Stomach (tissue), 9 donors: ENCODE results near the gene COL25A1. TPM values are rescaled to one million over a fixed set of nuclear protein-coding genes. Genes with fewer than 3 reads are reported as not detected.

Source experiments
- DNase-seq, 2 donors: peaks; one replicate each; pipeline versions ENCODE4 v3.0.0 to v3.0.0-alpha.2; 2013 to 2019
- H3K27ac ChIP-seq, 5 donors: fragments of 200-600 bp in 4 of 5; sonication (generic) in 4 of 5; one replicate each; pipeline ENCODE4 v1.5.1; 2013 to 2019; ENCODE audit warnings: mild to moderate bottlenecking in 1 of 5, moderate library complexity in 1 of 5
- H3K27me3 ChIP-seq, 3 donors: fragments of 200-600 bp; sonication (generic); one replicate each; pipeline ENCODE4 v1.5.1; 2017 to 2019; ENCODE audit warnings: mixed run types in 1 of 3
- H3K36me3 ChIP-seq, 4 donors: fragments of 200-600 bp; sonication (generic); 1 replicate in 3 of 4; 2 replicates in 1 of 4; pipeline ENCODE4 v1.5.1; 2016 to 2019
- H3K4me1 ChIP-seq, 4 donors: fragments of 200-600 bp; sonication (generic); one replicate each; pipeline ENCODE4 v1.5.1; 2016 to 2019
- H3K4me3 ChIP-seq, 4 donors: fragments of 200-600 bp; sonication (generic) in 3 of 4; one replicate each; pipeline ENCODE4 v1.5.1; 2016 to 2019; ENCODE audit warnings: mild to moderate bottlenecking in 1 of 4
- H3K9me3 ChIP-seq, 4 donors: fragments of 200-600 bp; sonication (generic); one replicate each; pipeline ENCODE4 v1.5.1; 2016 to 2019
- CTCF ChIP-seq, 7 experiments: fragments of 450-650 bp in 4 of 7; fragments of 200-600 bp in 3 of 7; sonication (generic) in 3 of 7; IDR thresholded peaks; one replicate each; pipeline ENCODE4 v1.5.1; 2016 to 2019; ENCODE audit warnings: antibody characterized with exemption in 7 of 7, control low read depth in 2 of 7, mild to moderate bottlenecking in 1 of 7
- EP300 ChIP-seq: sonication (generic); formaldehyde crosslinking; IDR thresholded peaks from one replicate; pipeline ENCODE4 v1.6.1; 2017; ENCODE audit warnings: antibody characterized with exemption
- POLR2A ChIP-seq, 4 donors: fragments of 450-650 bp; IDR thresholded peaks; one replicate each; pipeline ENCODE4 v1.6.1; 2016; ENCODE audit warnings: antibody characterized with exemption in 4 of 4, control low read depth in 2 of 4, mild to moderate bottlenecking in 1 of 4, moderate library complexity in 1 of 4
- POLR2AphosphoS5 ChIP-seq, 3 donors: sonication (generic); formaldehyde crosslinking; IDR thresholded peaks; one replicate each; pipeline ENCODE4 v1.6.1; 2016; ENCODE audit warnings: antibody characterized with exemption in 3 of 3
- WGBS, 5 donors: extraction: QIAGEN DNeasy Blood & Tissue Kit in 3 of 5; methylation state at CpG; one replicate each; pipeline versions ENCODE4 v1.1.5 to v1.1.7; 2013 to 2018; 5-methylcytosine and 5-hydroxymethylcytosine counted together
- intact Hi-C: fragments of 100-400 bp; cut with DNase I; formaldehyde crosslinking; loops from one replicate; pipeline ENCODE4 v1.15.1; 2023; ENCODE audit warnings: low total_unique reads
- polyA plus RNA-seq, 3 donors: library from polyadenylated mRNA; stranded (reverse); fragments of 200-250 nt; gene quantifications; one replicate each; pipeline ENCODE4 v1.2.3, GENCODE V29; 2013
- total RNA-seq, 5 donors: library from RNA; depleted of rRNA; stranded (reverse); fragments of >200 nt; gene quantifications; one replicate each; pipeline versions ENCODE4 v1.1.0 to v1.2.3, GENCODE V29; 2014 to 2016
- donor health status: healthy with polysubstance abuse.
- donor health status: Bipolar disorder and iron deficiency.
- donor health status: healthy.

The COL25A1 gene
- total and polyA plus RNA-seq, 8 donors, result 0.10 to 4.1 (median 1.5) TPM; not detected in 5

GRCh38 chr4:108906866-108907367 lies 395.5 kb downstream of the COL25A1 start:
- intact Hi-C loops, result no loop called here
- Histone ChIP-seq H3K9me3 (no peaks in the 10 kb centered on the region), H3K4me3 (no peak overlapping the region), H3K36me3 (no peaks in the 10 kb centered on the region), H3K4me1 (no peaks in the 10 kb centered on the region), H3K27me3 (peaks cover 0 to 8% (median 0%) of the 10 kb centered on the region in 3 donors), H3K27ac (no peak overlapping the region)
- TF ChIP-seq EP300 (no peak), POLR2AphosphoS5 (IDR thresholded peaks at IDR 0.05) (no peak), CTCF (IDR thresholded peaks at IDR 0.05) (no peak), POLR2A (IDR thresholded peaks at IDR 0.05) (no peak)
- 73 to 84% (median 76%) methylated on average over 8 of the region's 8 CpGs for WGBS, 5 donors
- DNase-seq, result no peak

GRCh38 chr4:108906006-108906405 lies 396.5 kb downstream of the COL25A1 start:
- Histone ChIP-seq H3K4me3 (no peak overlapping the region), H3K4me1 (no peaks in the 10 kb centered on the region), H3K27ac (no peak overlapping the region), H3K9me3 (no peaks in the 10 kb centered on the region), H3K27me3 (peaks cover 0 to 8% (median 0%) of the 10 kb centered on the region in 3 donors), H3K36me3 (no peaks in the 10 kb centered on the region)
- no peak for DNase-seq
- TF ChIP-seq EP300 (no peak), CTCF (IDR thresholded peaks at IDR 0.05) (no peak), POLR2A (IDR thresholded peaks at IDR 0.05) (no peak), POLR2AphosphoS5 (IDR thresholded peaks at IDR 0.05) (no peak)
- intact Hi-C loops, result no loop called here
- WGBS, 5 donors, result 75 to 83% (median 79%) methylated on average over 6 of the region's 6 CpGs

GRCh38 chr4:108903464-108904221 lies 398.8 kb downstream of the COL25A1 start:
- H3K36me3 ChIP-seq, result no peaks in the 10 kb centered on the region
- no peak overlapping the region for H3K27ac ChIP-seq
- H3K4me1 ChIP-seq, result no peaks in the 10 kb centered on the region
- intact Hi-C loops, result no loop called here
- no peak for DNase-seq
- H3K27me3 ChIP-seq, result peaks cover 0 to 8% (median 0%) of the 10 kb centered on the region in 3 donors
- no peak overlapping the region for H3K4me3 ChIP-seq
- H3K9me3 ChIP-seq, result no peaks in the 10 kb centered on the region
- TF ChIP-seq POLR2AphosphoS5 (IDR thresholded peaks at IDR 0.05), result no peak
- no peak for TF ChIP-seq CTCF (IDR thresholded peaks at IDR 0.05)
- no peak for TF ChIP-seq POLR2A (IDR thresholded peaks at IDR 0.05)
- TF ChIP-seq EP300, result no peak
- 81 to 91% (median 84%) methylated on average over 4 of the region's 4 CpGs for WGBS, 5 donors

GRCh38 chr4:108902769-108903168 lies 399.7 kb downstream of the COL25A1 start:
- intact Hi-C loops, result no loop called here
- no peak for DNase-seq
- no peaks in the 10 kb centered on the region for H3K4me1 ChIP-seq
- no peaks in the 10 kb centered on the region for H3K36me3 ChIP-seq
- 41 to 53% (median 51%) methylated on average over 3 of the region's 3 CpGs for WGBS, 5 donors
- no peak overlapping the region for H3K27ac ChIP-seq
- no peaks in the 10 kb centered on the region for H3K9me3 ChIP-seq
- TF ChIP-seq POLR2A (IDR thresholded peaks at IDR 0.05) (no peak), EP300 (no peak), CTCF (IDR thresholded peaks at IDR 0.05) (no peak)
- H3K27me3 ChIP-seq, result peaks cover 0 to 8% (median 0%) of the 10 kb centered on the region in 3 donors
- H3K4me3 ChIP-seq, result no peak overlapping the region
